HG02884 (cell line): ENCODE data around the gene ERP27.

Experiments
- ATAC-seq: cut with Tn5 transposase; IDR thresholded peaks from one replicate; pipeline ENCODE4 v1.9.1; 2021; ENCODE audit warnings: mild to moderate bottlenecking, moderate library complexity; ENCODE audit not compliant: unreplicated experiment

Gene ERP27

DNA sequence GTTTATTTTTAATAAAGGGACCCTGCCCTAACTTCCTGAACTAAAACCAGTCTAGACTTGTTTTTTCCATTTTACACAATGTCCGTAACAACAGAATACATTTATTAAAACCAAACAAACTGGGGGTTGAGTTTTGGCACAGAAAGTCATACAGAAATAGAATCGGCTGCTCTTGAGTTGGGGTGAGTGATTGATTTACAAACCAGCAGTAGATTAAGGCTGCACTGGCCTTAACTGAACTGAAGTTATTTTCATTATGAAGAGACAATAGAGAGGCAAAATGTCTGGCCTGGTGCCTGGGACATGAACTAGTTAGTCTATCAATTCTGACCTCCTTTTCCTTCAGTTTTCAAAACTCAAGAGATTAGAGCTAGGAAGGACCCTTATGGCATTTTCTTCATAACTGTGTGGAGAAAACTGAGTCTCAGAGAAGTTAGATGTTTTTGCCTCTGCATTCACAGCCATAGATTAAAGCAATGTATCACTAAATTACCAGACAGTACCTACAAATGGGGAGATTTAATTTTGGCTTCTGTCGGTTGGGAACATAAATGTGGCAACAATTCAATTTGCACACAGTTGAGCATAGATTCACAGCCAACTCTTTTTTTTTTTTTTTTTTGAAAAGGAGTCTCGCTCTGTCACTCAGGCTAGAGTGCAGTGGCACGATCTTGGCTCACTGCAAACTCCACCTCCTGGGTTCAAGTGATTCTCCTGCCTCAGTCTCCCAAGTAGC lies 32.9 kb downstream of the ERP27 start:
- ATAC-seq, result no peak

DNA sequence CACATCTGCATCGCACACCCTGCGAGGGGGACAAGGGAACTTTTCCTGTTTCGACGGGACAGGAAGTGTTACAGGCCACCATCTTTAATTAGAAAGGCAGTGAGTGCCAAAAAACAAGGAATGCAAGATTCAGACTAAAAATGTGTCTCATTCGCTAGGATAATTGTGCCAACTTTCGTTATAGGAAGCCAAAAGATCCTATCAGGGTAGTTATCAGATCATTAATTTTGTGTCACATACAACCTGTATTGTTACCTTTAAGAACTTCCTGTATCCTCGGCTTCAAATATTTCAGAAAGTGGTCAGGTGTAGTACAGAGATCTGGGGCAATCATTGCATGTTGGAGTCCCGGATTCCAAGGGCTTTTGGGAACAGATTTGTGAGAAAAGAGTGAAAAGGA lies 33.5 kb downstream of the ERP27 start:
- no peak for ATAC-seq

DNA sequence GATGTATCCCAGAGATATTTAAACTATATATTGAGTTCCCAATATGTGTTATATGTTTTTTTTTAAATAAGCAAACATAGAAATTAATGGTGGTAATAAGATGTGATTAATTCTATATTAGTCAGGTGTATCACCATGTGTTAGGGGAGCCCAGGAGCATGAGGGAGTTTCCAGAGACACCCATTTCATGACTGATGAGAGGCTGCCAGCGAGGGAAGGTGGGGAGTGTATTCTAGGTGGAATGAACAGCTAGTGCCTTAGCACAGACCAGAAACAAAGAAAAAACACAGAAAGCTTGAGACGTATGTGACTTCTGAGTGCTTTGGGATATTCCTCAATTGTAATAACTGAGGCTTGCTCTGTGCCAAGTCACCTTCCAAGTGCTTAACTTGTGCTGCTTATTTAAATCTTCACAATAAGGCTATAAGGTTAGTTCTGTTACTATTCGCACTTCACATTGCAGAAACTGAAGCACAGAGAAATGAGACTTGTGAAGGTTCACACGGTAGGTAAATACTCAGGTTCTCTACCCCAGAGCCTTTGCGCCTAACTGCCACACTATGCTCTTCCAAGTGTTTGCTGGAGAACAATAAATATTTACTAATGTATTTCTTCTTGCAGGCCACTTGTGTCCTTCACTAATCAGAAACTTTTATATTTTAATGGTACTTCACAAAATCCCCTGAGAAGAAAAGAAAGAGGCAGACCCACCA lies 34.8 kb downstream of the ERP27 start:
- ATAC-seq, result no peak

DNA sequence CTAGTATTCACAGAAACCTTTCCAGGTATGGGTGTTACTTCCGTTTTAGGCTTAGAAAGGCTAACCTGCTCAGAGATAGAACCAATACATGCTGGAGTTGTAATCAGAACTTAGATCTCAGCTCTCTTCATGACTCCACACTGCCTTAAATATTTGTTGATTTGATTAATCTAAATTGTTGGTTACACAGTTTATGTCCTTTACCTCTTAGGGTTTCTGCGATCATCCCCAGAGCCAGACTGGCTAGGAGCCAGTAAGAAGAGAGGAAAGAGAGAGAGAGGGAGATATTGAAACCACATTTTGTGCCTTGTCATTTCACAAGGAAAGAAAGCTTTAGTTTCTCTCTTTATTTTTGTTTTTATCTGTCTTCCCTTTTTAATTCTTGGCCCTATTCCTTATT lies 35.9 kb downstream of the ERP27 start:
- ATAC-seq, result no peak

DNA sequence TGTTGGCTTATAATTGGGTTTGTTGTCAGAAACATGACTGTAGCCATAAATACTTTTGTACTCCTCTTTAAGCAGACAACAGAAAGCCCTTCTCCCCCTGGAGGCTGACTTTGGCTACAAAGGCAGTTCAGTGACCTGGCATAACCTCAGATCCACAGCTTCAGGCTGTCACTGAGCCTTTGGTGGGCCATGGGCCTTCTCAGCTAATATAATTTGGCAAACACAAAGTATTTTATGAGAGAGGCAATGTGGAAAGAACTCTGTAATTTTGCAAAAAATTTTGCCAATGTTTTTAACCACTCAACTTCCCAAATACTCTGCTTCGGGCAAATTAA lies 37.1 kb downstream of the ERP27 start:
- no peak for ATAC-seq

DNA sequence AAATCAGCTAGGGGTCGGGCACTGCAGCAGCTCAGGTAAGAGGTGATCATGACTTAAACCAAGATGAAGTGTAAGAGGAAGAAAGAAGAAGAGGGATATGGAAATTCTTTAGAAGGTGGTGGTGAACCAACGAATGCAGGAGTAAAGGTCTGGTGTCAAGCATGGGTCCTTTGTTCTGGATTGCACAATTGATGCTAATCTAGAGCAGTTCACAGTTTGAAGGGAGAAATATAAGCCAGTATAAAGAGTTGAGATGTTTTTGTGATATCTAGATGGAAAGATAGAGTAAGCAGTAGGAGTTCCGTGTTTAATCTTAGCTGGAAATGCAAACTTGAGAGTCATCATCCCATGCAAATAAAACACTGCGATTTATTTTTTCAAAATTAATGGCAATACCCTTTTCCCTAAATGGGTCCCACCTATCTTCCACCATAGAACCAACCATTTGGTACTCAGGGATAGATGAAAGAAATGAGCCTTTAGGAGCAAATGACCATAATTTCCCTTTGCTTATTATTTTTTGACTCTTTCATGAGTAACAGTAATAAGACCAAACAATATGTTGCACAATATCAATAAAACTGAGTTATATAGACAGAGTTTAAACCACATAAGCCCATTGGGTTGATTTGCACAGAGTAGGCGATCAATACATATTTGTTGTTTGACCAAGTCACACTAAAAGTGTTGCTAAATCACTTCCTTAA lies 37.7 kb downstream of the ERP27 start:
- ATAC-seq, result no peak

DNA sequence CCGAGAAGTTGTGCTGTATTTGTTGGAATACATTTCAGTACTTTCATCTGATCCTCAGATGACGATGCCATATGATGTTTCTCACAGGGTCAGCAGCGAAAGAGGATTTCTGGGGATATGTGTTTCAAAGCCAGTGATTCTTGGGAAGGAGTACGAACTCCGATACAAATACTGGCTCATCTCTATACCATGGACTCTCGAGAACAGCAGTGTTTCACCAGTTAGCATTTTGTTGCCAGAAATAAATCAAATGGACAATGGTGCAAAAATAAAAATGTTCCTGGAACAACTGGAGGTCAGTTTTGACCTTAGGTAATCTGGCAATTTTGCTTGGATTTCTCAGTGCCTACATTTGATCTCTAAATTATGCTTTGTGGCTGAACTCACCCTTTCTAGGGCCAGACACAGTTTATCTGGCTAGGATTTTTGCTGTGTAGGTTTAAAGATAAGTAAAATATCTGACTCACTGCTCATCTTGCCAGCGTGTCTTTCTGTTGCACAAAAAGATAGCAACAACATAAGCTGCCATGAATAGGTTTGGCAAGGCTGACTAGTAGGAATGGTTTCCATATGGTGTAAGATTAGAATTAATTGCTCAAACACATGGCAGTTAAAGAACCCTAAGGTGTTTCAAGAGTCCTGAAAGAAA lies 41.7 kb downstream of the ERP27 start:
- ATAC-seq, result no peak

DNA sequence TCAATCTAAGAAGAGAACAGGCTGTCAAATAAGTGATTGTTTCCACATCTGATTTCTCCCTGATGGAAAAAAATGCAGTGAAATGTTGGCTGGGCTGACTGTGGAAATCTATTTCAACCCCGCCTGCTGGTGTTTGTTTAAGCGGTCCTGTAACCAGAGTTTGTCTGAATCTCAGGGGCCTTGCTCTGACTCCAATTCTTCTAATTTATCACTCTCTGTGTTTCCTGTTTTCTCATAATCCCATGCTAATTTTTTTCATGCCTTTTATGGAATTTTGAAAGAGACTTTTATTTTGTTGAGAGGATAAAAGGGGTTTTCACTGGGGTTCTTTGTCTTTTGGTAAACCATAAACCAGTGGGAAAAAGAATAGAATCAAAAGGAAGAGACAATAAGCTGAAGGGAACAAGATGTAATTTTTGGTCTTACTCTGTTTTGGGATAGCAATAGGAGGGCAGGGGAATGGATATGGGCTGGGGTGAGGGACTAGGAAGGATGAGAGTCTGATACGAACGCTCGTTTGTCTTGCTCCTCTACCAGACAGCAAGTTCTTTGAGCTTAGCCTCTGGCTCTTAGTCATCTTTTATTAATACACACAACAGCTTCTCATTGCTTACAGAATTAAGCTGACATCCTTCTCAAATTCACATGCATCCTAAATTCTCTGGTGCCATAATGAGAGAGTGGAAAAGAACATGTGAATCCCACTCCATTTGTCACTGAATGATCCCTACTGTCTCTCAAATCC lies 44.7 kb downstream of the ERP27 start:
- no peak for ATAC-seq

DNA sequence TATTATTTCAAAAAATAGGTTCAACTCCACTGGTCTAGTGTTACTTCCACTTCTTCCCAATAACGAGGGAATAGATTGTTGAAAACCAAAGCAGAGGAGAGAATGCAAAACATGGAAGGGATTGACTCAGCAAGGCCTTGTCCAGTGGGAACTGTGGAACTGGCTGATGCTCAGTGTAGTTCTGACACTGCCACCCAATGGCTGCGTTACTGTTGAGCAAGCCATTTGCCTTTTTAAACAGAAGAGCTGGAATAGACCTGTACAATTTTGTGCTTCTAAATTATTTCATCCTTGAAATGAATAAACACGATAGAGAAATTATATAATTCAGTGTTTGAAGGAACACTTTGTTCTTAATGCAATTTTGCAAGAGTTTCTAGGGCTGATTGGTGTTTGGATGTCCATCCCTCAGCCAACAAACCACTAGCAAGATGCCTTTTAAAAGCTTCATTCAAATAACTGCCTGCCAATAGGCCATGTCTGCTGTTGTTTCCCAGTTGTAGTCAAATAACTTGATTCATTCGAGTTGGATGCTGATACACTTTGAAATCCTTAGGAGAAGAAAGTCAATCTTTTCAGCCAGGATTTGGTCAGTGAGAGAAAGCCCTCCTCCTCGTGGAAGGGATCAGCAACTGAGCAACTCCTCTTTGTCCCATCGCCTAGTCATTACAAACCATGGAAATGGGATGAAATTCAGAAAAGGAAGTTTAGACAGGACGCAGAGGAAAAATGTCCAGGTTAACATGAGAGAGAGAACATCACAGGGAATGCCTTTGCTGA lies 45.4 kb downstream of the ERP27 start:
- no peak for ATAC-seq

DNA sequence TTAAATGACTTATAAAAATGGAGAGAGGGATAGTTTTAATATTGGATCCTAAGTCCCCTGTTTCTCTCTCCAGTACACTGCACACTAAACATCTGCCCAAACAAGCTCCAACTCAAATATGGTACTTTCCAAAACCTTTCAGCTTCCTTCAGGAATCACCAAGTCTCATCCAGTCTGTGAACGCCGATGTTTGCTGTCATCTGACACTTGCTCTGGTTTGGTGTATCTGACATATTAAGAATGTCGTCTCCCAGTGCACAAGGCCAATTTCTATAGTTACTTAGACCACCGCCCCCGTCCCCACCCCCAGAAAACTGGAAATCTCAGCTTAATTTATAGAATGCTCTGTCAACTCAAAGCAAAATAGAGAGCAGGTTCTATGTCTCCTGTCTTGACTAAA lies 47.6 kb downstream of the ERP27 start:
- no peak for ATAC-seq

DNA sequence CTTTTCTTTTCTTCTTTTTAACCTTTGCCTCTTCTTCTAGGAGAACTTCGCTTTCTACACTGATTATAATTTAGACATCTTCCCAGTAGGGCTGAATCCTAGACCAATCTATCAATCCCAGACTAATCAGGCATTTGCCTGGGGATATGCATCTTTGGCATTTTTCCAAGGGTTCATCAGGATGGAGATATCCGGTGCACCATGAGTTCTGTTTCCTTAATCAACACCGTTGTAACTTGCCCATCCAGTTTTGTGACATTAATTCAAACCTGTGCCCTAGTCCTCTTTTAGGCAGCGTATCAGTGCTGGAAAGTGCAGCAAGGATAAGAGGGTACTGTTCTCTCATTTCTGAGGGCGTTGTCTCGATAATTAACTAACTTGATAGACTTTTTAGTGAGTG lies 52.1 kb downstream of the ERP27 start:
- no peak for ATAC-seq

DNA sequence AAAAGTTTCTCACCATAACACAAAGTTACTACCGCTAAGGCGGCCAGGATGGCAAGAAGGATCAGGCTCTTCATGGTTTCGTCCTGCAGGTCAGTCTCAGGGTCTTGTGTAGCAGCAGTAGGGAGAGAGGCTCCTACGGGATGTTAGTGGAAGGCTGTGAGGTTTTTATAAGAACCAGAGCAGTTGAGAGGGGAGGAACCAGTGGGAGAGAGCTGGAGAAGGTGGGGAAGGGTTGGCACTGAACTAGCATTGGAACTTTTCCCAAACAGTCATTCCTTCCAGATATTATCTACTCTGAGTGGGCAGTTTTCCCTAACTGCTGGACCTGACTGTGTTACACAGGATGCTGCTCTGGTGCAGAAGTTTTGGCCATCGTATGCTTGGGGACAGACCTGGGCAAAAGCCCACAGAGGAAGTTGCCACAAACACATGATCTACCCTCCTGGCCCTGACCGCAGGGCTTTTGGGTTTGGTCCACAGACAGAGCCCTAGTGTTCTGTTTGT lies 52.6 kb downstream of the ERP27 start, which contains the start of gene MGP:
Gene MGP, minus strand, starts transcription at position 137 of the 504 bp plus-strand sequence. Its CDS starts 63 bp downstream, at position 74.
- ATAC-seq, result no peak

DNA sequence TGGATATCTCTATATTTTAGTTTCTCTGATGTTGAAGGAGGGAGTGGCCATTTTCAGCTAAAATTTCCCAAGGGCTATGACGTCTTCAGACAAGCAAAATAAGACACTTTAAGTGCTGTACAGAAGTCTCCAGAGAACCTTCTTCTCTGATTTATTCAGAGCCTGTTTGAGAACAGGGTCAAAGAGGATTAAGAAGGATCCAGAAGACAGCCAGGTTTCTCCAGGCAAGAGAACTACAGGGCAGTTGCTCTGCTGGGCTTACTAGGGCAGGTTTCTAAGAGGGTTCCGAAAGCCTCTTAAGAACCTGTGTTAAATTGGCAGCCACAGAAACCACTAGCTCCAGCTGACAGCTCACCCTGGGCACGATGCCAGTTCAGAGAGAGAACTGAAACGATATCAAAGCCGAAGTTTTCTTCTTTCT lies 53.9 kb downstream of the ERP27 start:
- peak; percentile 92 for ATAC-seq

DNA sequence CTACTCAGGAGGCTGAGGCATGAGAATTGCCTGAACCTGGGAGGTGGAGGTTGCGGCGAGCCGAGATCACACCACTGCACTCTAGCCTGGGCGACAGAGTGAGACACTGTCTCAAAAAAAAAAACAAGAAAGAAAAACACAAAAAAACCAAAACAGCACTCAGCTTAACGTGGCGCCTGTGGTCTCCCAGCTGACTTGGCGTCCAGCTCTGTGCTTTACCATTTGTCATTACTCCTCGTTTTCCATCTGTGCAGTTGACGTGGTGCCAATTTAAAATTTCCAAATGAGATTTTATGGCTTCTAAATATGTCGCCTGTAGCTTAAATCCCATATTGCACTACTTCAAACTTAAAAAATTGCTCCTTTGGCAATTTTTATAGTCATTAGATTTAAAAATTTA lies 54.7 kb downstream of the ERP27 start:
- no peak for ATAC-seq

DNA sequence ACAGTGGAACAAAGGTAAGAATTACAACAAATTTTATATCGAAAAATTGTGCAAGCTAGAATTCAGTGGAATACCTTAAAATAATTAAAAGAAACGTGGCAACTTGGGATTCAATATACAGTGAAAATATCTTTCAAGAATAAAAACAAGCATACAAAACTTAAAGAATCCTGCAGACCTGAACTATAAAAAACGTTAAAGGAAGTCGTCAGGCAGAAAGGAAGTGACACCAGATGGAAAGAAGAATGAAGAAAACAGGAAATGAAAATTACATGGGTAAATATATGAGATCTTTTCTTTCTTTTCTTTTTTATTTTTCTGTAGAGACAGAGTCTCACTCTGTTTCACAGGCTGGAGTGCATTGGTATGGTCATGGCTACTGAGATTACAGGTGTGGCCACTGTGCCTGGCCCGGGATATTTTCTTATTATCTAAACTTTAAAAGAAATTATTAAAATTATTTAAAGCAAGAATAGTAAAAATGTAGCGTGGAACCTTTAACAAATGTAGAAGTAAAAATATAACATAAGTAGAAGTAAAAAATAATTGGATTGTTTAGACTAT lies 57.4 kb downstream of the ERP27 start:
- no peak for ATAC-seq

DNA sequence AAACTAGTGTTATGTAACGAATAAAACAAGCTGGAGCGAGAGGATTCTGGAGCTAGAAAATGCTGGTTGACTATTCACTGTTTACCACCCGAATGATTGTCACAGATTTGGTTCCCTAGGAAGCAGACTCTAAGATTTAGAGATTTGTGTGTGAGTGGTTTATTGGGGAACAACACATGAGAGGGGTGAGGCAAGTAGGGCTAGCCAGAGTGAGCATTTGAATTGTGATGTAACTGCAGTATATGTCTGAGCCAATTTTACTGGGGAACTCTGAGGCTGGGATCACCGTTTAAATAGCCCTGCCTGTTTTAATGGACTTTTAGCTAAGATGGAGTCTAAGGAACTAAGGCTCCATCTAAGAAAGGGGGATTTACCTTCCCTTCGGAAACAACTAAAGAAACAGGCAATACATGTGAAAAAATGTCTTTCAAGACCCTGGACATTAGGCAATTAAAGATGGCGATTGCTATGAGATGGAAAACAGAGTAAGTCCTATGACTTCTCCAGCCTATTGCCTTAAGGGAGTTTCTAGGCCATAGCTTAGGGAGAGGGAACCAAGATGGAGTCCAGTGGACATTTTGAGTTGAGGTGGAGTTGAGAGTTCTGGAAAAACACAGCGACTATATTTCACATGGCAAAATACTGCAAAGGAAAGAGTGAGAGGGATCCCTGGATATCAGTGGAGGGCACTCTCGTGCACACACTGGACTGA lies 59.0 kb downstream of the ERP27 start:
- no peak for ATAC-seq

DNA sequence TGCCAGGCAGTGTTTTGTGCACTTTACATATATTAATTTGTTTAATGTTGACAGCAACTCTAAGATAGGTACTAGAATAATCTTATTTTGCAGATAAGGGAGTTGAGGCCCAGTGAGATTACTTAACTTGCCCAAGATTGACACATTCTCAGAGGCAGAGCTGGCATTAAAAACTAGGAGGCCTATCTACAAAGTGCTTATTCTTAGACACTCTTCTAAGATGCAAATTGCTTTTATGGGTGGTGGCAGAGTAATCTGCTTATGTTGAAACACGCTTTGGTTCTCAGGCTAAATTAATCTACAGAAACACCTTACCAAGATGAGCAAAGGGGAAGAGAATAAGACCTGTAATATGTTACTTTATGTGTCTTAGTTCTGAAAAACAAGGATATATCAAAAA lies 59.8 kb downstream of the ERP27 start:
- no peak for ATAC-seq

DNA sequence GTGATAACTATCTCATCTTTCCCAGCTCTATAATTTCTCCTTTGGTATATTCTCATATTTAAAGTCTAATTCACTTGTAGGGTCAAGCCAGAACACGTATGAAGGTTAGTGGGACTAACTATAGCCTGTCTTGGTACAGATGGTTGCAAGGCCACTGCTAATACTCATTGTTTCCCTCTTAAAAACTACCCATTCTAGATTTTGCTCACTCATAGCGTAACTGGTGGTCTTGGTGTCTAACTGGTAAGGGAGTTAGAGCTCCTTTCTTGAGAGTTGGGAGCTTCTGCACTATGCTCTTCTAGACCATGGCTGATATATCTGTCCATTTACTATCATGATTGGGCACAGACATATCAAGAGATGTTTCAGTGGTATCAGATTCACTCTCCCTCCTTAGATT lies 61.5 kb downstream of the ERP27 start:
- ATAC-seq, result no peak

DNA sequence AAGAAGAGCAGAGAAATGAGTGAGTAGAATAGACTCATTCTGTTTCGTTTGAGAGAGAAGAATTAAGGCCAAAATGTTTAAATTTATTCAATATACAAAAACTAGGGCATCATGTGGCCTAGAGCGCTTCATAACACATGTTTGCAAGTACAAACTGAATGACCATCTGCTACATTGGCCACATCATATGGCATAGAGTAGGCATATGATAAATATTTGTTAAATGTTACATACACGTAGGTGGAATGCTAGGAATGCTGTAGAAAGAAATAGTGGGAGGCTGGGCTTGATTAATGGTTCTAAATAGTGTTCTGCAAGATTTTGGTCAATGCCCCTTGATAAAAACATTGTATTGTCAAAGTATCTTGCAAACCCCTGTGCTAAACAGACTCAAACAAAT lies 63.5 kb downstream of the ERP27 start:
- no peak for ATAC-seq
